Transverse colon (tissue), 4 donors: ENCODE results near the gene USO1. TPM values are rescaled to one million over a fixed set of nuclear protein-coding genes. Genes with fewer than 3 reads are reported as not detected.
"Not testable (repeated sequence)": the region's sequence is repeated elsewhere in the genome, so short reads cannot be mapped to it uniquely, and the experiment has no call there.

ENCODE experiments used
- DNase-seq: peaks from one replicate; pipeline ENCODE4 v3.0.0-alpha.2; 2019
- H3K27ac ChIP-seq, 4 donors: fragments of 200-600 bp; sonication (generic); 2 replicates each; pipeline ENCODE4 v1.5.1; 2016 to 2018; ENCODE audit warnings: inconsistent platforms in 4 of 4
- H3K27me3 ChIP-seq: fragments of 200-600 bp; sonication (generic); 2 replicates; pipeline ENCODE4 v1.5.1; 2017; ENCODE audit warnings: inconsistent platforms
- H3K36me3 ChIP-seq, 4 donors: fragments of 200-600 bp; sonication (generic); 2 replicates each; pipeline ENCODE4 v1.5.1; 2017 to 2019; ENCODE audit warnings: inconsistent platforms in 4 of 4
- H3K4me1 ChIP-seq, 4 donors: fragments of 200-600 bp; sonication (generic); 2 replicates each; pipeline ENCODE4 v1.5.1; 2017 to 2020; ENCODE audit warnings: inconsistent platforms in 4 of 4
- H3K4me3 ChIP-seq, 4 donors: fragments of 200-600 bp; sonication (generic); 1 replicate in 1 of 4; 2 replicates in 3 of 4; pipeline versions ENCODE4 v1.5.1 to v1.6.1; 2017 to 2019; ENCODE audit warnings: inconsistent platforms in 4 of 4
- H3K9me3 ChIP-seq, 2 donors: fragments of 200-600 bp; sonication (generic); 2 replicates each; pipeline ENCODE4 v1.5.1; 2017 to 2019; ENCODE audit warnings: inconsistent platforms in 2 of 2
- CTCF ChIP-seq, 5 experiments: fragments of 200-600 bp in 3 of 5; fragments of 450-650 bp in 2 of 5; sonication (generic) in 3 of 5; IDR thresholded peaks; 1 replicate in 2 of 5; 2 replicates in 3 of 5; pipeline ENCODE4 v1.5.1; 2016 to 2017; ENCODE audit warnings: antibody characterized with exemption in 5 of 5, inconsistent platforms in 3 of 5, mild to moderate bottlenecking in 2 of 5, moderate library complexity in 1 of 5
- EP300 ChIP-seq: sonication (generic); formaldehyde crosslinking; IDR thresholded peaks from one replicate; pipeline ENCODE4 v1.6.1; 2017; ENCODE audit warnings: antibody characterized with exemption, low read depth
- POLR2A ChIP-seq: fragments of 450-650 bp; IDR thresholded peaks from one replicate; pipeline ENCODE4 v1.6.1; 2016; ENCODE audit warnings: antibody characterized with exemption, mild to moderate bottlenecking, moderate library complexity
- POLR2AphosphoS5 ChIP-seq, 3 donors: sonication (generic); formaldehyde crosslinking; IDR thresholded peaks; one replicate each; pipeline ENCODE4 v1.6.1; 2016; ENCODE audit warnings: antibody characterized with exemption in 3 of 3
- WGBS, 2 donors: methylation state at CpG; one replicate each; pipeline ENCODE4 v1.1.5; 2018; ENCODE audit warnings: low coverage in 1 of 2; 5-methylcytosine and 5-hydroxymethylcytosine counted together
- in situ Hi-C, 4 donors: fragments of 200-750 bp; cut with MboI; loops; one replicate each; pipeline versions ENCODE4 v1.15.0 to v1.15.1; 2017; ENCODE audit warnings: low sequenced_read_pairs in 3 of 4, low pct_ligation_motif_present in 1 of 4, low pct_unique_long_range_greater_than_20kb in 1 of 4
- intact Hi-C: fragments of 100-400 bp; cut with DNase I; formaldehyde crosslinking; loops from one replicate; pipeline ENCODE4 v1.15.1; 2023; ENCODE audit warnings: low total_unique reads
- total RNA-seq, 4 donors: library from RNA; depleted of rRNA; stranded (reverse); fragments of >200 nt; gene quantifications; one replicate each; pipeline ENCODE4 v1.1.0, GENCODE V29; 2016

Gene USO1
- total RNA-seq, 4 donors from 2014 or later, result 24.3 to 110 (median 61.0) TPM

GRCh38 chr4:75844151-75844662 is 119.8 kb downstream of the USO1 start:
- DNase-seq, result no peak
- 79 to 100% methylated on average over 2 to 3 of the region's 3 CpGs for WGBS, 2 donors
- in situ Hi-C loops, result no loop called here

GRCh38 chr4:75845992-75846391 is 121.6 kb downstream of the USO1 start:
- no peaks in the 10 kb centered on the region for H3K27me3 ChIP-seq
- no peaks in the 10 kb centered on the region for H3K9me3 ChIP-seq
- in situ Hi-C loops, result no loop called here
- no peak overlapping the region for H3K4me3 ChIP-seq
- no peak for DNase-seq
- 56 to 64% methylated on average over 2 of the region's 2 CpGs for WGBS, 2 donors
- no peaks in the 10 kb centered on the region for H3K36me3 ChIP-seq
- TF ChIP-seq POLR2AphosphoS5 (IDR thresholded peaks at IDR 0.05), result no peak
- TF ChIP-seq POLR2A, result no peak
- no peak for TF ChIP-seq CTCF (IDR thresholded peaks at IDR 0.05)
- TF ChIP-seq EP300, result no peak
- intact Hi-C loops, result no loop called here
- H3K27ac ChIP-seq, result no peak overlapping the region
- peaks cover 0 to 14% (median 7%) of the 10 kb centered on the region in 4 donors for H3K4me1 ChIP-seq

More at GRCh38 chr4:75844151-75844662, 119.8 kb downstream of the USO1 start:
- Histone ChIP-seq H3K27me3 (no peaks in the 10 kb centered on the region), H3K9me3 (no peaks in the 10 kb centered on the region), H3K4me1 (peaks cover 0 to 14% (median 7%) of the 10 kb centered on the region in 4 donors), H3K36me3 (no peaks in the 10 kb centered on the region), H3K27ac (peak overlapping the region in 2 of 4 donors; percentile 17 to 30), H3K4me3 (no peak overlapping the region)
- intact Hi-C loops, result no loop called here
- TF ChIP-seq POLR2A (no peak), CTCF (IDR thresholded peaks at IDR 0.05) (no peak), POLR2AphosphoS5 (IDR thresholded peaks at IDR 0.05) (no peak), EP300 (no peak)

- peak; percentile 17 for DNase-seq
- H3K27me3 ChIP-seq, H3K27ac ChIP-seq, H3K36me3 ChIP-seq, H3K4me3 ChIP-seq, in situ Hi-C loops, intact Hi-C loops, H3K9me3 ChIP-seq: not testable (repeated sequence)
- WGBS, 2 donors, result 22 to 100% methylated on average over 1 to 14 of the region's 14 CpGs
- peaks cover 0 to 14% (median 7%) of the 10 kb centered on the region in 4 donors for H3K4me1 ChIP-seq
- TF ChIP-seq CTCF (IDR thresholded peaks at IDR 0.05), result peak; percentile 39 to 63 (median 57)
These were observed 123.9 kb downstream of the USO1 start for GRCh38 chr4:75848171-75848760.

- H3K4me3 ChIP-seq, result no peak overlapping the region
- H3K36me3 ChIP-seq, result no peaks in the 10 kb centered on the region
- in situ Hi-C loops (no loop called here), intact Hi-C loops (no loop called here)
- no peaks in the 10 kb centered on the region for H3K27me3 ChIP-seq
- no peak overlapping the region for H3K27ac ChIP-seq
- TF ChIP-seq POLR2AphosphoS5 (IDR thresholded peaks at IDR 0.05) (no peak), CTCF (IDR thresholded peaks at IDR 0.05) (no peak), POLR2A (no peak), EP300 (no peak)
- 63 to 69% methylated on average over 4 of the region's 4 CpGs for WGBS, 2 donors
- H3K9me3 ChIP-seq, result no peaks in the 10 kb centered on the region
- DNase-seq, result no peak
- H3K4me1 ChIP-seq, result peaks cover 0 to 12% (median 7%) of the 10 kb centered on the region in 4 donors
These were observed 124.5 kb downstream of the USO1 start for GRCh38 chr4:75848891-75849290.
